PC-3 (cell line): ENCODE measurements around the gene DLGAP5. TPM values are rescaled to one million over a fixed set of nuclear protein-coding genes. Genes with fewer than 3 reads are reported as not detected.

Source experiments
- ATAC-seq: fragments of 200-7000 bp; cut with Tn5 transposase; 2 replicates; pipeline ENCODE4 v1.9.1; 2020; ENCODE audit warnings: mild to moderate bottlenecking, moderate library complexity
- BruUV-seq: library from RNA; stranded (reverse); fragments of 400-500 nt; replicated peaks from 2 replicates; lab custom pipeline; 2021; lab: Mats Ljungman, UMichigan
- CTCF ChIA-PET: fragments of 300-600 bp; sonication (Branson Sonifier 250); formaldehyde crosslinking; loops from one replicate; lab custom pipeline; 2022; ENCODE audit warnings: antibody characterized with exemption; lab: Charles Lee
- POLR2A ChIA-PET: fragments of 300-600 bp; sonication (Branson Sonifier 250); formaldehyde crosslinking; loops from one replicate; lab custom pipeline; 2022; ENCODE audit warnings: antibody characterized with exemption; ENCODE audit not compliant: unreplicated experiment; lab: Charles Lee
- DNase-seq: peaks from one replicate; pipeline ENCODE4 v3.0.0-alpha.2; 2015
- H2AFZ ChIP-seq: fragments of 300-600 bp; sonication (generic); 2 replicates; pipeline ENCODE4 v1.6.0; 2016; ENCODE audit warnings: antibody characterized with exemption, low read length
- H3F3A ChIP-seq: fragments of 300-600 bp; sonication (generic); one replicate; pipeline ENCODE4 v1.6.0; 2017; ENCODE audit warnings: antibody characterized with exemption, low read length, control low read depth, mild to moderate bottlenecking; ENCODE audit not compliant: unreplicated experiment
- H3K27ac ChIP-seq: fragments of 300-600 bp; sonication (generic); 2 replicates; pipeline ENCODE4 v1.5.1; 2016; ENCODE audit warnings: mild to moderate bottlenecking, low read length
- H3K27me3 ChIP-seq: fragments of 300-600 bp; sonication (generic); 2 replicates; pipeline ENCODE4 v1.6.1; 2016; ENCODE audit warnings: low read length, mixed read lengths
- H3K36me3 ChIP-seq: fragments of 300-600 bp; sonication (generic); 2 replicates; pipeline ENCODE4 v1.6.1; 2016; ENCODE audit warnings: low read depth, mixed run types, low read length, mixed read lengths
- H3K4me1 ChIP-seq: fragments of 300-600 bp; sonication (generic); 2 replicates; pipeline ENCODE4 v1.5.1; 2016; ENCODE audit warnings: low read length; ENCODE audit not compliant: insufficient read depth
- H3K4me2 ChIP-seq: fragments of 300-600 bp; sonication (generic); 2 replicates; pipeline ENCODE4 v1.6.0; 2016; ENCODE audit warnings: low read length
- H3K4me3 ChIP-seq: fragments of 300-600 bp; sonication (generic); 2 replicates; pipeline ENCODE4 v1.5.1; 2016; ENCODE audit warnings: mild to moderate bottlenecking, low read length, mixed read lengths
- H3K79me2 ChIP-seq: fragments of 300-600 bp; sonication (generic); 2 replicates; pipeline ENCODE4 v1.6.1; 2017; ENCODE audit warnings: low read length, mixed read lengths
- H3K9ac ChIP-seq: fragments of 300-600 bp; sonication (generic); 2 replicates; pipeline ENCODE4 v1.6.0; 2016; ENCODE audit warnings: mild to moderate bottlenecking, low read length
- H3K9me2 ChIP-seq: fragments of 300-600 bp; sonication (generic); replicated peaks from 2 replicates; pipeline ENCODE4 v1.6.1; 2016; ENCODE audit warnings: mixed run types, low read length, mixed read lengths
- H3K9me3 ChIP-seq: fragments of 300-600 bp; sonication (generic); 2 replicates; pipeline ENCODE4 v1.6.1; 2016; ENCODE audit warnings: low read length, mixed read lengths
- H4K20me1 ChIP-seq: fragments of 300-600 bp; sonication (generic); 2 replicates; pipeline ENCODE4 v1.6.1; 2016; ENCODE audit warnings: low read length, mixed read lengths
- CTCF ChIP-seq: fragments of 300-600 bp; sonication (generic); conservative IDR thresholded peaks from 2 replicates; pipeline ENCODE4 v1.5.1; 2017; ENCODE audit warnings: antibody characterized with exemption, low read depth, mild to moderate bottlenecking, low read length
- EZH2 ChIP-seq: fragments of 300-600 bp; sonication (generic); IDR thresholded peaks from one replicate; pipeline ENCODE4 v1.6.1; 2017; ENCODE audit warnings: antibody characterized with exemption, mild to moderate bottlenecking, low read length; ENCODE audit not compliant: unreplicated experiment
- EZH2phosphoT487 ChIP-seq: fragments of 300-600 bp; sonication (generic); IDR thresholded peaks from 2 replicates; pipeline ENCODE4 v1.6.1; 2018; ENCODE audit warnings: mild to moderate bottlenecking, antibody characterized with exemption, low read length, borderline replicate concordance
- intact Hi-C: fragments of 100-400 bp; cut with micrococcal nuclease; formaldehyde crosslinking; loops from 2 replicates; pipeline ENCODE4 v1.9.0; 2023
- total RNA-seq: library from RNA; depleted of rRNA; stranded (reverse); fragments of >200 nt; gene quantifications from 2 replicates; pipeline ENCODE4 v1.2.3, GENCODE V29; 2014

The DLGAP5 gene
- total RNA-seq, 1 experiment from 2014 or later = 97.9 TPM

GRCh38 chr14:55188686-55189295 lies 2.6 kb downstream of the DLGAP5 start:
- ChIA-PET CTCF (interaction anchor here (0.7 kb wide), 1 partner anchor 250 kb away, joined by 9 read pairs; no protein-coding TSS in a partner anchor), POLR2A (no interaction called here)
- H3K79me2 ChIP-seq = peaks cover 63% of the 10 kb centered on the region
- H2AFZ ChIP-seq = no peak overlapping the region
- H3K27me3 ChIP-seq = no peaks in the 10 kb centered on the region
- H4K20me1 ChIP-seq = peaks cover 17% of the 10 kb centered on the region; the same call in 1 of the 2 replicates
- H3F3A ChIP-seq = no peaks in the 10 kb centered on the region
- H3K9me2 ChIP-seq = no peaks in the 10 kb centered on the region
- peaks cover 16% of the 10 kb centered on the region for H3K4me1 ChIP-seq
- DNase-seq (no peak), ATAC-seq (no peak)
- H3K4me2 ChIP-seq = peak overlapping the region; percentile 85
- no TSS peak for BruUV-seq
- H3K9ac ChIP-seq = no peak overlapping the region
- H3K36me3 ChIP-seq = peaks cover 25% of the 10 kb centered on the region; the same call in 1 of the 2 replicates
- H3K9me3 ChIP-seq = no peaks in the 10 kb centered on the region
- H3K4me3 ChIP-seq = peak overlapping the region; percentile 73
- TF ChIP-seq EZH2phosphoT487 (no peak), CTCF (no peak), EZH2 (no peak)
- intact Hi-C loops = no loop called here
- no peak overlapping the region for H3K27ac ChIP-seq

DNA sequence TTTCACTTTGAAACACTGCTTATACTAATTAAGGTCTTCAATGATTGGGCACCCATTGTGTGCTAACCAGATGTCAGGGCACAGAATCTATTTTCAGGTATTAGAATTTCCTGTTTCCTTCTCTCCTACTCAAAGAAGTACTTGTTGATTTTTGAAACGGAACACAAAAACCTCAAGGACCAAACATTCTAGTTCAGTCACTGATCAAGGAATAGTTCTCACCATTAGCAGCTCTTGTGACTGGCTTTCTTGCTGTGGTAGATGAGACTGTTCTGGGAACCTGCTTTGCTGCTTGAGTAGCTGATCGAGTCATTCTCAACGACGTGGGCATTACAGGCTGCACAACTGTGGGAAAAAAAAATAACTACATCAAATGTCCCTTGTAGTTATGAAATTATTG lies 11.0 kb downstream of the DLGAP5 start:
- Histone ChIP-seq H2AFZ (no peak overlapping the region), H3K27me3 (no peaks in the 10 kb centered on the region), H3K79me2 (peaks cover 9% of the 10 kb centered on the region), H3K27ac (no peak overlapping the region), H3K4me2 (no peak overlapping the region), H3K9me2 (no peaks in the 10 kb centered on the region), H3K9ac (no peak overlapping the region), H3K9me3 (no peaks in the 10 kb centered on the region), H3K4me3 (no peak overlapping the region), H3K36me3 (peaks cover 76% of the 10 kb centered on the region), H3F3A (peaks cover 2% of the 10 kb centered on the region), H4K20me1 (peaks cover 9% of the 10 kb centered on the region; the same call in 1 of the 2 replicates), H3K4me1 (no peaks in the 10 kb centered on the region)
- POLR2A ChIA-PET = no interaction called here
- DNase-seq = no peak
- TF ChIP-seq CTCF (no peak), EZH2phosphoT487 (no peak), EZH2 (no peak)
- no peak for ATAC-seq
- intact Hi-C loops = no loop called here
- no TSS peak for BruUV-seq
- CTCF ChIA-PET = no interaction called here

GRCh38 chr14:55180006-55180405 lies 11.4 kb downstream of the DLGAP5 start:
- TF ChIP-seq EZH2phosphoT487 = no peak
- no peak for TF ChIP-seq CTCF
- TF ChIP-seq EZH2 = no peak
- Histone ChIP-seq H3K79me2 (peaks cover 8% of the 10 kb centered on the region), H2AFZ (no peak overlapping the region), H3K27ac (no peak overlapping the region), H3K4me3 (no peak overlapping the region), H3K9ac (no peak overlapping the region), H3K27me3 (no peaks in the 10 kb centered on the region), H4K20me1 (peaks cover 9% of the 10 kb centered on the region; the same call in 1 of the 2 replicates), H3K36me3 (peaks cover 80% of the 10 kb centered on the region), H3K9me3 (no peaks in the 10 kb centered on the region), H3K4me2 (no peak overlapping the region), H3K9me2 (no peaks in the 10 kb centered on the region), H3F3A (peaks cover 4% of the 10 kb centered on the region), H3K4me1 (no peaks in the 10 kb centered on the region)
- ChIA-PET POLR2A (no interaction called here), CTCF (no interaction called here)
- intact Hi-C loops = no loop called here
- BruUV-seq = no TSS peak
- DNase-seq = no peak
- ATAC-seq = no peak
